ENCODE results near the gene SETD1B.

The SETD1B gene

DNA sequence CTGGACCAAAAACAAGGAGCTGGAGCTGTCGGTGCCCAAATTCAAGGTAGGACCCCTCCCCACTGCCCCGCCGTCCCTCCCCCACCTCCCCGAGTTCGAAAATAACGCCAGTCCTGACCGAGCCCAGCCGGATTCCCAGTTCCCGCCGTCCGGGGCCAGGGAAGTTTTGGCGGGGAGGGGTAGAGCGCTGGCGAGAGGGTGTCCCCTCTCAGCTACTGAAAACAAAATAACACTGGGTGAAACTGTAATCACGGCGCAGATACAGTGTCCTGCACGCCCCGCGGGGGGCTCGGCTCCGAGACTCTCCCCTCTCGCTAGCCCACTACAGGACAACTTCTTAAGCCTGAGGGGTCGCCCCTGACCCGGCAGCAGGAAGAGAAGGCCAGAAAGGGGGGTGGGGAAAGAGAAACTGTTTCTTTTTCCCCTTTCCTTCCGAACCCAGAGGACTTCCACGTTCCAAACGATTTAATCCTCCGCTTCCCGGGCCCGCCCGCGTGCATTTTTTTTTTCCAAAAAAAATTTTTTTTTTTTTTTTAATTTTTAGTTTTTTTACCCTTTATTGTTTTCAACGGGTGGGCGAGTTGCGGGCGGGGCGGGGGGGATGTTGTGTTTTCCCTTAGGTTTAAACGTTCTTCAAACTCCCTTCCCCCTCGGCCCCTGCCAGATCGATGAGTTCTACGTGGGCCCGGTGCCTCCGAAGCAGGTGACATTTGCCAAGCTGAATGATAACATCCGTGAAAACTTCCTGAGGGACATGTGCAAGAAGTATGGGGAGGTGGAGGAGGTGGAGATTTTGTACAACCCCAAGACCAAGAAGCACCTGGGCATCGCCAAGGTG lies 1.6 kb downstream of the SETD1B start:
- H3K4me3 ChIP-seq (ENCODE audit: control insufficient read depth, low read depth, low read length): peak overlapping the region; percentile 69
- TF ChIP-seq, protein P1, sequence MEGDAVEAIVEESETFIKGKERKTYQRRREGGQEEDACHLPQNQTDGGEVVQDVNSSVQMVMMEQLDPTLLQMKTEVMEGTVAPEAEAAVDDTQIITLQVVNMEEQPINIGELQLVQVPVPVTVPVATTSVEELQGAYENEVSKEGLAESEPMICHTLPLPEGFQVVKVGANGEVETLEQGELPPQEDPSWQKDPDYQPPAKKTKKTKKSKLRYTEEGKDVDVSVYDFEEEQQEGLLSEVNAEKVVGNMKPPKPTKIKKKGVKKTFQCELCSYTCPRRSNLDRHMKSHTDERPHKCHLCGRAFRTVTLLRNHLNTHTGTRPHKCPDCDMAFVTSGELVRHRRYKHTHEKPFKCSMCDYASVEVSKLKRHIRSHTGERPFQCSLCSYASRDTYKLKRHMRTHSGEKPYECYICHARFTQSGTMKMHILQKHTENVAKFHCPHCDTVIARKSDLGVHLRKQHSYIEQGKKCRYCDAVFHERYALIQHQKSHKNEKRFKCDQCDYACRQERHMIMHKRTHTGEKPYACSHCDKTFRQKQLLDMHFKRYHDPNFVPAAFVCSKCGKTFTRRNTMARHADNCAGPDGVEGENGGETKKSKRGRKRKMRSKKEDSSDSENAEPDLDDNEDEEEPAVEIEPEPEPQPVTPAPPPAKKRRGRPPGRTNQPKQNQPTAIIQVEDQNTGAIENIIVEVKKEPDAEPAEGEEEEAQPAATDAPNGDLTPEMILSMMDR (conservative IDR thresholded peaks at IDR 0.05; ENCODE audit: control insufficient read depth, insufficient read depth, low read depth, low read length): no peak
- peak; percentile 38 for DNase-seq (ENCODE audit: low read depth)

DNA sequence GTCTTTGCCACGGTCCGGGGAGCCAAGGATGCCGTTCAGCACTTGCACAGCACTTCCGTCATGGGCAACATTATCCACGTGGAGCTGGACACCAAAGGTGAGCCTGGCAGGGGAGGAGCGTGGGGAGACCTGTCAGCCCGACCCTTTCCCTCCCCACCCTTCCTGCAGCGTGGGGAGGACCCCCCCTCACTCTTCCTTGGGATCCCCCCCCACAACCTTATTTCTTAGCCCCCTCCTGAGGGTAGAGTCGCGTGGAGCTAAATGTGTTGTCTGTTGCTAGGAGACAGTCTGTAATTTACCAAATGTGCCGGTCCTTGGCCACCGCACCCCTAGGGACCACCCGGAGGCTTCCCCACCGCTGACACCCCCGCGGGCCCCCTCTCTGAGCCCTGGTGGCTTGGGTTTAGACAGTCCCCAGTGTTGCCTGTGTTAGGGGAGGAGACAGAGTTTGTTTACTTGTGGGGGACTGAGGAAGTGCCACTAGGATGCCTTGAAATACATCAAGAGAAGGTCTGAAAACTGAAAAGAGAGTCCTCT lies 2.3 kb downstream of the SETD1B start:
- peak overlapping the region; percentile 69 for H3K4me3 ChIP-seq (ENCODE audit: control insufficient read depth, low read depth, low read length)
- no peak for DNase-seq (ENCODE audit: low read depth)
- TF ChIP-seq, protein P1 (conservative IDR thresholded peaks at IDR 0.05; ENCODE audit: control insufficient read depth, insufficient read depth, low read depth, low read length): no peak

DNA sequence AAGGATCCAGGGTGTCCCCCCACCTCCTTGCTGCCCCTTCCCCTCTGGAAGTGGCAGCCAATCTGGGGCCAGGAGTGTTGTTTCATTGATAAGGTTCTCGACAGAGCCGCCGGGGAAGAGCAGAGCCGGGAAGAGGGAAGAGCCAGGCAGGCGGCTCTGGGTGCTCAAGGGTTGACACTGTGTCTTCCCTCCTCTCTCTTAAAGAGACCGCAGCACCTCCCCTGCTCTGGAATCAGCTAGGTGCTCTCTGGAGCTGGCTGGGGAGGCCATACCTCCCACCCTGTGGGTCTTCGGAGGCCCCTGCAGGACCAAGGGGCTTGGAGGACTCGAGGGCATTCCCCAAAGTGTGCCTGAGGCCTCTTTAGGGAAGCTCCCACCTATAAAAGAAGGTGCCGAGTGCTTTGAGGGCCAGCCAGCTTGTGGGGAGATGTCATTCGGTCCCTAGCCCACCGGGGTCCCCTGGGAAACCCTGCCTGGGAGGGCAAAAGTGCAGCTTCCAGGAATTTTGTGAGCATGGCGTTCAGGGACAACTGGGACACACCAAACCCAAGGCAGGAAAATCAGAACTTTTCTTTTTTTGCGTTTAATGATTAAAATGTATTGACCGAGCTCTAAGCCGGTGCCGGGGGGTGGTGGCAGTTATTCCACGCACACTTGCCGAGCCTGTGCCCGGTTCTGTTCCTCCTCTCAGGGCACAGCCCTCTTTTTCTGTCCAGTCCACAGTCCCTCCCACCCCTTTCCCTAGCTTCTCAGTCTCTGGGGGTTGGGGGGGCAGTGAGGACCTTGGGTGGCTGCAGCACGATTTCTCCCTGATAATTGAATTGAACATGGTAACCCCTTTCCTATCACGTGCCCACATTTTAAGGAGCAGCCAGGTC lies 3.0 kb downstream of the SETD1B start:
- peak; percentile 28 for DNase-seq (ENCODE audit: low read depth)
- TF ChIP-seq, protein P1 (conservative IDR thresholded peaks at IDR 0.05; ENCODE audit: control insufficient read depth, insufficient read depth, low read depth, low read length): no peak
- H3K4me3 ChIP-seq (ENCODE audit: control insufficient read depth, low read depth, low read length): peak overlapping the region; percentile 69

DNA sequence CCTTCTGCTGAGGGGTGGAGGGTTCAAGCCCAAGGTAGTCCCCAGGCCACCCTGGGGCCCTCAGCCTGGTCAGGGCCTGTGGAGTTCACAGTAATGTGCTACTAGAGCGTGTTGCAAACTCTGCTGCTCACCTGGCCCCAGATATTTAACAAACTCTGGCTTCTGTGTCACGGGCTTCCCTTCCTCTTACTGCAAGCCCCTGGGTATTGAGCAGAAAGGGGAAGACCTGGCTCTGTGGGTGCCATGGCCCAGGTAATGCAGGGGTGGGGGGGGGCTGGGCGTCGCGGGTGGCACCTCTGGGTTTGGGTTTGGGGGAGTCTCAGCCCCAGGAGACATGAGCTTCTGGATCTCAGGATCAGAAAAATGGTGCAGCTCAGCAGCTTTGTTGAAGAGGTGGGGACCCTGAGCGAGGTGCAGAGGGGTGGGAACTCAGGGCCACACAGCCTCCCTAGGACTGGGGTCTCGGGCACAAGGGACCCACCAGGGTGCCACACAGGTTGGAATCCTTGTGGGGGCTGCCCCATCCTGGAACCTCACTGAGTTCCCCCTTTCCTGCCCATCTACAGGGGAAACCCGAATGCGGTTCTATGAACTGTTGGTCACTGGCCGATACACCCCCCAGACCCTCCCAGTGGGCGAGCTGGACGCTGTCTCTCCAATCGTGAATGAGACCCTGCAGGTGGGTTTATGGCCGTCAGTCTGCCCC lies 4.0 kb downstream of the SETD1B start:
- no peak overlapping the region for H3K4me3 ChIP-seq (ENCODE audit: control insufficient read depth, low read depth, low read length)
- TF ChIP-seq, protein P1 (conservative IDR thresholded peaks at IDR 0.05; ENCODE audit: control insufficient read depth, insufficient read depth, low read depth, low read length): no peak
- DNase-seq (ENCODE audit: low read depth): no peak

DNA sequence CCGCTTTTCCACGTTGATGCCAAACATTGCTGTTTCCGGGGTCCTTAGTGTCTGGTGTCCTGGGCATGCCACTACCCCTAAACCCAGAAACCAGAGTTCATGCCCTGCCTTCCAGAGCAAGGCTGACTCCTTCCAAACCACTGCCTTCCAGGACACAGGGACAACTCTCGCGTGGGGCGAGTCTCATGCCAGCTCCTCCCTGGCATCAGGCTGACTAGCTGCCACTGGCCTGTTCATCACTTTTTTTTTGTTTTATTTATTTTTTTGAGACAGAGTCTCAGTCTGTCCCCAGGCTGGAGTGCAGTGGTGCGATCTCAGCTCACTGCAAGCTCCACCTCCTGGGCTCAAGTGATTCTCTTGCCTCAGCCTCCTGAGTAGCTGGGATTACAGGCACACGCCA lies 4.8 kb downstream of the SETD1B start:
- TF ChIP-seq, protein P1 (conservative IDR thresholded peaks at IDR 0.05; ENCODE audit: control insufficient read depth, insufficient read depth, low read depth, low read length): no peak
- no peak overlapping the region for H3K4me3 ChIP-seq (ENCODE audit: control insufficient read depth, low read depth, low read length)
- no peak for DNase-seq (ENCODE audit: low read depth)

DNA sequence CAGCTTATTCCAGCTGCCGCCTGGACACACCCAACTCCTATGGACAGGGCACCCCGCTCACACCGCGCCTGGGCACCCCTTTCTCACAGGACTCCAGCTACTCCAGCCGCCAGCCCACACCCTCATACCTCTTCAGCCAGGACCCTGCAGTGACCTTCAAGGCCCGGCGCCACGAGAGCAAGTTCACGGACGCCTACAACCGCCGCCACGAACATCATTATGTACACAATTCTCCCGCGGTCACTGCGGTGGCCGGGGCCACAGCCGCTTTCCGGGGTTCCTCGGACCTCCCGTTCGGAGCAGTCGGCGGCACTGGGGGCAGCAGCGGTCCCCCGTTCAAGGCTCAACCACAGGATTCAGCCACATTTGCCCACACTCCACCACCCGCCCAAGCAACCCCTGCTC lies 5.9 kb downstream of the SETD1B start:
- DNase-seq (ENCODE audit: low read depth): no peak
- H3K4me3 ChIP-seq (ENCODE audit: control insufficient read depth, low read depth, low read length): no peak overlapping the region
- TF ChIP-seq, protein P1 (conservative IDR thresholded peaks at IDR 0.05; ENCODE audit: control insufficient read depth, insufficient read depth, low read depth, low read length): no peak

Measured in fibroblast of mammary gland (primary cell).